ENCODE data around the gene SLC23A3. TPM values are rescaled to one million over a fixed set of nuclear protein-coding genes. Genes with fewer than 3 reads are reported as not detected.

The SLC23A3 gene
- total and polyA plus RNA-seq, 2 experiments from 2014 or later, result 0.58 to 1.2 TPM

DNA sequence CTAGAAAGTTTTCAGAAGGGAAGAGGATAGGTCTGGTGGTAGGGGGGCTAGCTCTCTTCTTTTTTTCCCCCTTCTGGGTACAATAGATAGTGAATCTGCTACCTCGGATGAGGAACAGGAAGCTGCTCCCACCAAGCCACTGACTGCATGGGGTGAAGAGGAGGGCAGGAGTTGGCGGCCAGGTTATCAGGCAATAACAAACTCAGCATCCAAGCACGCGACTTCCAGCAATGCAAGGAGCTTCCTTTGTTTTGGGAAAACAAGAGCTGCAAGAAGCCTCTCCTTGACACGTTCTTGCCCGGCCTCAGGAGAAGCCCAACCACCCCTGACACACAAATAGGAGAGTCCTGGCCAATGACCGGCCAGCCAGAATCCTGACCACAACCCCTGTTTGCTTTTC lies 41.4 kb downstream of the SLC23A3 start:
- Histone ChIP-seq H3K9ac (no peak overlapping the region), H3F3A (ENCODE audit: insufficient read depth) (peaks cover 19% of the 10 kb centered on the region), H3K27ac (no peak overlapping the region), H4K20me1 (ENCODE audit: insufficient read depth) (no peaks in the 10 kb centered on the region), H3K4me2 (ENCODE audit: unreplicated experiment) (no peak overlapping the region), H3K79me2 (ENCODE audit: insufficient read depth) (no peaks in the 10 kb centered on the region), H3K36me3 (ENCODE audit: low read depth) (no peaks in the 10 kb centered on the region), H3K9me3 (ENCODE audit: low read depth) (no peaks in the 10 kb centered on the region), H3K27me3 (replicated peaks; ENCODE audit: insufficient read depth) (no peaks in the 10 kb centered on the region), H2AFZ (no peak overlapping the region), H3K9me2 (ENCODE audit: insufficient read depth) (no peaks in the 10 kb centered on the region), H3K4me3 (no peak overlapping the region), H3K4me1 (ENCODE audit: insufficient read depth) (peaks cover 23% of the 10 kb centered on the region)
- 93% methylated on average over 7 of the region's 7 CpGs for WGBS, 2 experiments (ENCODE audit: low coverage in 1 of 2, low lambda C conversion rate in 2 of 2, missing lambda C conversion rate in 2 of 2)
- no peak for DNase-seq
- TF ChIP-seq EZH2phosphoT487 (IDR thresholded peaks at IDR 0.05; ENCODE audit: insufficient read depth, low read depth) (no peak), EZH2 (IDR thresholded peaks at IDR 0.05; ENCODE audit: insufficient read depth, poor library complexity, severe bottlenecking) (no peak)
- in situ Hi-C loops (cut with MboI), result no loop called here

DNA sequence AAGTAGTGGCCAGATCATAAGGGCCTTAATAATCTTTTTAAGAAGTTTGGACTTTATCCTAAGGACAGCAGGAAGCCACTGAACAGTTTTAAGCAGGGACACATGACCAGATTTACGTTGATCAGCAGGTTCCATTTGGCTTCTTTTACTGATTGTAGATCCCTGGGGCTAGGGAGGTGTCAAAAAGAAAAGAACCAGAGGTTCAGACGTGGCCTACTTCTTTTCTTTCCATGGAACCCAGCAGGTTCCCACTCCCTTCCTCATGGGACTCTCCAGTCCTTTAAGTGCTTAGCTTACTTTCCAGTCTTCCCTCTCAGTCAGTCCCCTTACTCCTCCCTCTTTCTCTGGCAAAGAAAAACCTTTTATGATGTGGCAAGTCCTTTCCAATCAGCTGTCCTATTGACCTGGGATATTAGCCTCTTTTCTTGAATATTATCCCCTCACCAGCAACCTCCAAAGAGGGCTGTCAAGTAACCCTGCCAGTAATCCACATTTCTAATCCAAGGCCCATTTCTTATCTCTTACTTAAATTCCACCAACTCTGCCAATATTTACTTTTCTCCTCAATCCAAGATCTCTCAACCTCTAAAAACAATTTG lies 42.7 kb downstream of the SLC23A3 start:
- in situ Hi-C loops (cut with MboI), result no loop called here
- H3K4me2 ChIP-seq (ENCODE audit: unreplicated experiment), result no peak overlapping the region
- H3K36me3 ChIP-seq (ENCODE audit: low read depth), result no peaks in the 10 kb centered on the region
- H2AFZ ChIP-seq, result no peak overlapping the region
- no peak for TF ChIP-seq EZH2 (IDR thresholded peaks at IDR 0.05; ENCODE audit: insufficient read depth, poor library complexity, severe bottlenecking)
- TF ChIP-seq EZH2phosphoT487 (IDR thresholded peaks at IDR 0.05; ENCODE audit: insufficient read depth, low read depth), result no peak
- WGBS, 2 experiments (ENCODE audit: low coverage in 1 of 2, low lambda C conversion rate in 2 of 2, missing lambda C conversion rate in 2 of 2), result 86 to 88% methylated on average over 2 of the region's 2 CpGs
- no peaks in the 10 kb centered on the region for H3K79me2 ChIP-seq (ENCODE audit: insufficient read depth)
- no peaks in the 10 kb centered on the region for H3K9me2 ChIP-seq (ENCODE audit: insufficient read depth)
- no peak overlapping the region for H3K4me3 ChIP-seq
- peaks cover 23% of the 10 kb centered on the region for H3K4me1 ChIP-seq (ENCODE audit: insufficient read depth)
- no peaks in the 10 kb centered on the region for H3K9me3 ChIP-seq (ENCODE audit: low read depth)
- DNase-seq, result no peak
- no peaks in the 10 kb centered on the region for H3K27me3 ChIP-seq (replicated peaks; ENCODE audit: insufficient read depth)
- peaks cover 19% of the 10 kb centered on the region for H3F3A ChIP-seq (ENCODE audit: insufficient read depth)
- H3K27ac ChIP-seq, result no peak overlapping the region
- H4K20me1 ChIP-seq (ENCODE audit: insufficient read depth), result no peaks in the 10 kb centered on the region
- no peak overlapping the region for H3K9ac ChIP-seq

DNA sequence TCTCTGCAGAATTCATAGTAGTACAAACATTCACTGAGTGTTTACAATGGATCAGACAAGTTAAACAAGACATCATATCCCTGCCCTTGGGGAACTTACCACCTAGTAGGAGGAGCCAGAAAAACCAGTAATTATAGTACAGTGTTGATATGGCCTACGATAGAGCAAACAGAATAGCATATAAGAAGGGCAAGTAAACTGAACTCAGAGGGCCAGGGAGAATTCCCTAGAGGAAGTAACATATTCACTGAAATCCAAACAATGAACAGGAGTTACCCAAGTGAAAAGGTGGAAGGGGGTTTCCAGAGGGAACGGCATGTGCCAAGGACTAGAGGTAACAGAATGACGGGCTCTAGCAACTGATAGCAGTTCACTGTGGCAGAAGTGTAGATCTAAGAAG lies 43.3 kb downstream of the SLC23A3 start:
- in situ Hi-C loops (cut with MboI), result no loop called here
- TF ChIP-seq EZH2phosphoT487 (IDR thresholded peaks at IDR 0.05; ENCODE audit: insufficient read depth, low read depth) (no peak), EZH2 (IDR thresholded peaks at IDR 0.05; ENCODE audit: insufficient read depth, poor library complexity, severe bottlenecking) (no peak)
- H3K79me2 ChIP-seq (ENCODE audit: insufficient read depth), result no peaks in the 10 kb centered on the region

GRCh38 chr2:219125886-219126270 lies 44.0 kb downstream of the SLC23A3 start:
- no peak overlapping the region for H3K9ac ChIP-seq
- in situ Hi-C loops (cut with MboI), result no loop called here
- no peaks in the 10 kb centered on the region for H4K20me1 ChIP-seq (ENCODE audit: insufficient read depth)
- peak overlapping the region; percentile 15; the same call in 1 of the 2 replicates for H3K4me3 ChIP-seq
- H3K79me2 ChIP-seq (ENCODE audit: insufficient read depth), result no peaks in the 10 kb centered on the region
- H3F3A ChIP-seq (ENCODE audit: insufficient read depth), result peaks cover 19% of the 10 kb centered on the region
- peak overlapping the region; percentile 57; the same call in 1 of the 2 replicates for H3K27ac ChIP-seq
- WGBS, 2 experiments (ENCODE audit: low coverage in 1 of 2, low lambda C conversion rate in 2 of 2, missing lambda C conversion rate in 2 of 2), result 31 to 34% methylated on average over 1 of the region's 1 CpG
- H3K9me3 ChIP-seq (ENCODE audit: low read depth), result no peaks in the 10 kb centered on the region
- no peak overlapping the region for H2AFZ ChIP-seq
- peaks cover 23% of the 10 kb centered on the region for H3K4me1 ChIP-seq (ENCODE audit: insufficient read depth)
- no peaks in the 10 kb centered on the region for H3K9me2 ChIP-seq (ENCODE audit: insufficient read depth)
- DNase-seq, result peak; percentile 39
- H3K4me2 ChIP-seq (ENCODE audit: unreplicated experiment), result peak overlapping the region; percentile 16
- H3K27me3 ChIP-seq (replicated peaks; ENCODE audit: insufficient read depth), result no peaks in the 10 kb centered on the region
- TF ChIP-seq EZH2phosphoT487 (IDR thresholded peaks at IDR 0.05; ENCODE audit: insufficient read depth, low read depth), result no peak
- no peak for TF ChIP-seq EZH2 (IDR thresholded peaks at IDR 0.05; ENCODE audit: insufficient read depth, poor library complexity, severe bottlenecking)
- H3K36me3 ChIP-seq (ENCODE audit: low read depth), result no peaks in the 10 kb centered on the region

More for the DNA sequence above, 43.3 kb downstream of the SLC23A3 start:
- Histone ChIP-seq H3K9me2 (ENCODE audit: insufficient read depth) (no peaks in the 10 kb centered on the region), H3K4me1 (ENCODE audit: insufficient read depth) (peaks cover 23% of the 10 kb centered on the region), H3K27me3 (replicated peaks; ENCODE audit: insufficient read depth) (no peaks in the 10 kb centered on the region), H3F3A (ENCODE audit: insufficient read depth) (peaks cover 19% of the 10 kb centered on the region), H3K27ac (no peak overlapping the region), H3K4me3 (no peak overlapping the region), H3K36me3 (ENCODE audit: low read depth) (no peaks in the 10 kb centered on the region), H3K9ac (no peak overlapping the region), H3K4me2 (ENCODE audit: unreplicated experiment) (no peak overlapping the region), H4K20me1 (ENCODE audit: insufficient read depth) (no peaks in the 10 kb centered on the region), H3K9me3 (ENCODE audit: low read depth) (no peaks in the 10 kb centered on the region), H2AFZ (no peak overlapping the region)
- WGBS, 2 experiments (ENCODE audit: low coverage in 1 of 2, low lambda C conversion rate in 2 of 2, missing lambda C conversion rate in 2 of 2), result 80 to 90% methylated on average over 3 of the region's 3 CpGs
- no peak for DNase-seq

Data from GM23248 (cell line).